Stimulated activated CD4-positive, alpha-beta T cell treated with anti-CD3 and anti-CD28 coated beads, TNF-alpha, amount 100 ng/mL, for 48 hours (primary cell): ENCODE data around the gene REST.

Experiments used
- DNase-seq, 3 donors: peaks; one replicate each; pipeline ENCODE4 v3.0.0-alpha.2; 2020; ENCODE audit warnings: low read depth in 3 of 3

The REST gene

DNA sequence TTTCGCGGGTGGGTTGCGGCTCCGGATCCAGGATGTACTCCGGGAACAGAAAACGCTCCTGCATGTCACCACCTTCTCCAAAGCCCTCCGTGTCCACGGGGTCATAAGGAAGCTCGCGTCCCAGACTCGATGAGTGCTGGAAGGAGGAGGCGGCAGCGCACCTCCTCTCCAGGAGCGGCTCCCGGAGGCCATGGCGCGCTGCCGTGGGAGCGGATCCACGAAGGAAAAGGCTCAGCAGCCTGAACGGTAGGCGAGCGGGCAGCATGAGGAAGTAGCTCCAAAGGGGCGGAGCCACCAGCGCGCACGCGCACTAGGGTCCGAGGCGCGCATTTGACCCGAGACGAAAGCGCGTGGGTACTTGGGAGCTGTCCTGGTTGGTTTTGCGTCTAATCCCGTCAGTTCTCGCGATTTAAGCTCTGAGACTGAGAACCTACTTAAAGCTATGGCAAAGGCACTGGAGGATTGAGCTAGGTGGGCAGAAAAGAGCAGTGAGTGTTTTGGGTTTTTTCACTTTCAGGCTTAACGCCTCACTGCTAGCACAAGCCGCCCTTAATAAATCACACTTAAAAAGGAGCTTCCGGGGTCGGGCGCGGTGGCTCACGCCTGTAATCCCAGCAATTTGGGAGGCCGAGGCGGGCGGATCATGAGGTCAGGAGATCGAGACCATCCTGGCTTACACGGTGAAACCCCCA lies 69.8 kb downstream of the REST start, which contains the start of gene NOA1:
Gene NOA1, minus strand, starts transcription at position 286 of the 692 bp plus-strand sequence. Its CDS starts 21 bp downstream, at position 265.
- peak; percentile 90 to 96 (median 95) for DNase-seq

DNA sequence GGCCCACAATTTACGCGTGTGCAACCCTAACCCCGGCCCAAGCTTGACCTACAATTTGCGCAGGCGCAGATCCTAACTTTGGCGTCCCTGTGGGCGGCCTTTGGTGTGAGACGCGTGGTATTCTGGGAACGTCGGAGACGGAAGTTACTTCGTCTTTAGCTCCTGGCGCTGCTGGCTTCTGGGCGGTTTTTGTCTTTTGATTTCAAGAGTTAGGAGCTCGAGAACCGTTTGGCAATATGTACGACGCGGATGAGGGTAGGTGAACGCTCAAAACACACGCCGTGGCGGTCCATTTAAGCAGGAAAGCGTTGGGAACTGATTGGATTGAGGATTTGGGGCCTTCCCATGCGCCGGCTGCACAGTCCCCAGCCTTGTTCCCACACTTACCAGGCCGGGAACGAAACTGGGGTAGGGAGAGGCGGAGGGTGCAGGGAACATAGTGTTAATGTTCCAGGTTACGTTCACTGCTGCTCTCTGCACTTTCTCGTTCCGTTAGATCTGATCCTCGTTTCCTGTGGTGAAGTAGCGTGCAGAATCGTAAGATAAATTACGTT lies 71.1 kb downstream of the REST start, which contains the start of gene POLR2B:
Gene POLR2B, plus strand, starts transcription at position 147 of the 554 bp plus-strand sequence. Its CDS starts 90 bp downstream, at position 237.
- DNase-seq, result peak; percentile 83 to 88 (median 87)

DNA sequence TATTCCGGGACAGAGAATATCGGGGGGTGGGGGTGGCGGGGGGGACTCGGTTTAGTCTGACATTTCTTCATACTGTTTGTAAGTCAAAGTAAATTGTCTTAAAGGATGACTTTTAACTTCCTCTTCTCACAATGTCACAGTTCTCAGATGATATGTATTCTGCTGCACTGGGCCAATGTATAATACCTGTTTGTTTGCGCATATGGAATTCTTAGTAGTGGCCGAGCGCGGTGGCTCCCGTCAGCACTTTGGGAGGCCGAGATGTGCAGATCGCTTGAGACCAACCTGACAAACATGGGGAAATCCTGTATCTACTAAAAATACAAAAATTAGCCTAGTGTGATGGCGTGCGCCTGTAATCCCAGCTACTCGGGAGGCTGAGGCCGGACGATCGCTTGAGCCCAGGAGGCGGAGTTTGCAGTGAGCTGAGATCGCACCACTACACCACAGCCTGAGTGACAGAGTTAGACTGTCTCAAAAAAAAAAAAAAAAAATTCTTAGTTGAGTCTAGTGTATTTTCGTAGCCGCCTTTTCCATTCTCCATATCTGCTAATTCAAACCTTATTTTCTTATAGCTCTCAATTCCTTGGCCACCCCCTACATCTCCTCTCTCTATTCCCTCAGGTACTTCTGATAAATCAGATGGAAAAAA lies 71.8 kb downstream of the REST start:
- DNase-seq, result peak; percentile 26 to 52 (median 28)

DNA sequence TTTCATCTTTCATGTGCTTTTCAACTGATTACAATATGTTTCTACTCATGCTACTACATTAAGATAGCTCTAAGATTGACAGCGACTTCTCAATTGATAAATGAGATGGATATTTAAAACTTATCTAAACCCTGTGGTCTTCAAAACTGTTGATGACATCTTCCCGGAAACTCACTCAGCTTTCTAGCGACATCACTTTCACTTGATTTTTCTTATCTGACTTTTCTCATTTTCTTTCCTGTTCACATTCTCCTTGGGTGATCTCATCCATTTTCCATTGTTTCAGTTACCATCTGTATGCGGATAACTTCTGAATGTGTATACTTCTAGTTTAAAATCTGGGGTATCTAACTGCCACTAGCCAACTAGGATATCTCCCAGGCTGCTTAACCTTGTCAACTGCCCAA lies 74.1 kb downstream of the REST start:
- DNase-seq, result no peak

DNA sequence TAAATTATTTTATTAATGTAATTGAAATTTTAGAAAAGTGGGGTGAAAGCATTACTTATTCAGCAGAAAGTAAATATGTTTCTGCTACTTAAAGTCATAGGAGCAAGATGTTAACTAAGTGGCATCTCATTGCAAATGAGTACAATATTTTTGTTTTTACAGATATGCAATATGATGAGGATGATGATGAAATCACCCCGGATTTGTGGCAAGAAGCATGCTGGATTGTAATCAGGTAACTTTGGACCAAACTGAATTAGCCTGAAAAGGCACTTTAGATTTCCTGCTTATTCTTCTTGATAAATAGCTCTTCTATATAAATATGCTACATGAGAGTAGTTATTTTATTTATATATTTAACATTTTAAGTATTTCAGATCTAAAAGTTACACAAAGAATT lies 78.5 kb downstream of the REST start:
- DNase-seq, result no peak

DNA sequence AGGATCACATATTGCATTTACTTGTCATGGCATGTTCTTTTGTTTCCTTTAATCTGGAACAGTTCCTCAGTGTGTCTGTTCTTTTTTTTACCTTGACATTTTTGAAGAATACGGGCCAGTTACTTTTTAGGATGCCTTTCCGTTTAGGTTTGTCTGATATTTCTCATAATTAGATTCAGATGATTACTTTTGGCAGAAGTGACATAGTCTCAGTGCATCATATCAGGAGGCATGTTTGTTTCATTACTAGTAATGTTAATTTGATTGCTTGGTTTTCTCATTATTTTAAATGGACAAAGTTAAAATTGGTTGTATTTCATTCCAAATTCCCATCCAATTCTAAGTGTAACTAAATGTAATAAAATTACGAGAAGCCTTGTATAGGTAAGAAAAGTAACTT lies 79.3 kb downstream of the REST start:
- no peak for DNase-seq

DNA sequence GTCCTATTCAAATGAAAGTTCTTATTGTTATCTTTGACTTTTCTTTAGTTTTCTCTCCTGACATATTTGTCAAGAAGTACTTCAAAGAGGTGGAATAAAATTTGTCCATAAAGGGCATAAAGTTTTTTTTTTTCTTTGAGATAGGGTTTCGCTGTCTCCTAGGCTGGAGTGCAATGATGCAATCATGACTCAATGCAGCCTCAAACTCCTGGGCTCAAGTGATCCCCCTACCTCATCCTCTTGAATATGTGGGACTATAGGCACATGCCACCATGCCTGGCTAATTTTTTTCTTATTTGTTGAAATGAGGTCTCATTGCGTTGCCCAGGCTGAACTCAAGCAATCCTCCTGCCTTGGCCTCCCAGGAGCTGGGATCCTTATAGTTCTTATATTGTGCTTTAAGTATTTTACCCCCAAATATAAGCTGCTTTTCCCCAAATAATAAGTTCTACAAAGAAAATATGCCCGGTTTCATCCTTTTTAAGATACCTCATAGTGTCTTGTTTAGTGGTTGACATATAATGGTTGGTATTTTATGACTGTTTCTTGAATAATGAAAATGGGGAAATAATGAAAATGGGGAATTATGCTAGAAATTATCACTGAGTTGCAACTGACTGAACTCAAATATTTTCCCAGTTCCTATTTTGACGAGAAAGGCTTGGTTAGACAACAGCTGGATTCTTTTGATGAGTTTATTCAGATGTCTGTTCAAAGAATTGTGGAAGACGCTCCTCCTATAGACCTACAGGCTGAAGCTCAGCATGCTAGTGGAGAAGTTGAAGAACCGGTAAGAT lies 82.6 kb downstream of the REST start:
- no peak for DNase-seq

DNA sequence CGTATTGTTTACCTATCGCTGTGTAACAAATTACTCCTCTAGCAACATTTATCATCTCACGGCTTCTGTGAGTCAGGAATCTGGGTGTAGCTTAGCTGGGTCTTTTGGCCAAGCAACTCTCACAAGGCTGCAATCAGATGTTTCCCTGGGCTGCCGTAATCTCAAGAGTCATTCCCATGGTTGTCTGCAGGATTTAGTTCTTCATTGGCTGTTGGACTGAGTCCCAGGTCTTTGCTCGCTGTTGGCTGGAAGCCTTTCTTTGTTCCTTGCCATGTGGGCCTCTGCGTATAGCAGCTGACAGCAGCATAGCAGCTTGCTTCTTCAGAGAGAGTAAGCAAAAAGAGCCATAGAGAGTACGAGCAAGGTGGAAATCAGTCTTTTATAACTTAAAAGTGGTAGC lies 87.8 kb downstream of the REST start:
- DNase-seq, result no peak

DNA sequence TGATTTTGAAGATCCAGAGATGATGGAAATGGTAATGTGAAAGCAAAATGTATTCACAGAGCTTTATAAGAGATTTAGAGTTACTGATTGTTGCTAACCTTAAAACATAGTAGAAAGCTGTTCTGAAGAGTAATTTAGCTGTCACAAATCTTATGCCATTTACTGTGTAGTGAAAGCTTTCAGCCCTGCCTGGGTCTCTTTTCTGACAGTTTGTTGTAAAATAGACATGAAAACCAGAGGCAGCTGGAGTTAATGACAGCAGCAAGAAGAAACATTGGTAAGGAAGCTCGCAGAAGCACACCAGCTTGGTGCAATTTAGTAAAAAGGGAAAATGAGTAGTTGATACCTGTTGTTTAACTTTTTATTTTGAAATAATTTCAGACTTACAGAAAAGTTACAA lies 92.1 kb downstream of the REST start:
- no peak for DNase-seq

DNA sequence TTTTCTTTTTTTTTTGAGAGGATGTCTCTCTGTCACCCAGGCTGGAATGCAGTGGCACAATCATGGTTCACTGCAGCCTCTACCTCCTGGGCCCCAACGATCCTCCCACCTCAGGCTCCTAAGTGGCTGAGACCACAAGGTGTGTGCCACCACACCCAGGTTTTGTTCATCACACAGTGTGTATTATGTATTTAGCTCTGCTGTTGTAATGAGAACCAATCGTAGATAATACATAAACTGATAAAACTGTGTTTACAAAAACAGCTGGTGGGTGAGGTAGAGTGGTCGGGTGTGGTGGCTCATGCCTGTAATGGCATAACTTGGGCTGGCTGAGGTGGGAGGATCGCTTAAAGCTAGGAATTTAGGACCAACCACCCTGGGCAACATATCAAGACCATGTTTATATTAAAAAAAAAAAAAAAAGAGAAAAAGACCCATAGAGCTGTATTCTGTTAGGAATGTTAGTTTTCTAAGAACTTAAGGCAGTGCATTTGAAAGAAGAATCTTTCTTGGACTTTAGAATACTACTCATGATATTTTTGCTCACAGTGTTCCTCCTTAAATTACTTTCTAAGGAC lies 105.9 kb downstream of the REST start:
- DNase-seq, result no peak
